LNCaP clone FGC (cell line): Measurements from ENCODE around the gene LRP5.
A peak's percentile ranks its signal among the peaks of the same experiment; 100 is the strongest.

Experiments used
- DNase-seq: peaks from one replicate; pipeline ENCODE4 v3.0.0-alpha.2; 2011; ENCODE audit warnings: low read depth
- H3K4me3 ChIP-seq: 2 replicates; pipeline ENCODE4 v1.5.1; 2011; ENCODE audit warnings: mild to moderate bottlenecking, low read depth, low read length, control low read depth
- TF ChIP-seq, protein P1 (sequence below): IDR thresholded peaks from 2 replicates; pipeline ENCODE4 v1.5.1; 2012; ENCODE audit warnings: mild to moderate bottlenecking; ENCODE audit not compliant: control insufficient read depth, insufficient read depth; ENCODE audit errors: extremely low read depth

Gene LRP5

DNA sequence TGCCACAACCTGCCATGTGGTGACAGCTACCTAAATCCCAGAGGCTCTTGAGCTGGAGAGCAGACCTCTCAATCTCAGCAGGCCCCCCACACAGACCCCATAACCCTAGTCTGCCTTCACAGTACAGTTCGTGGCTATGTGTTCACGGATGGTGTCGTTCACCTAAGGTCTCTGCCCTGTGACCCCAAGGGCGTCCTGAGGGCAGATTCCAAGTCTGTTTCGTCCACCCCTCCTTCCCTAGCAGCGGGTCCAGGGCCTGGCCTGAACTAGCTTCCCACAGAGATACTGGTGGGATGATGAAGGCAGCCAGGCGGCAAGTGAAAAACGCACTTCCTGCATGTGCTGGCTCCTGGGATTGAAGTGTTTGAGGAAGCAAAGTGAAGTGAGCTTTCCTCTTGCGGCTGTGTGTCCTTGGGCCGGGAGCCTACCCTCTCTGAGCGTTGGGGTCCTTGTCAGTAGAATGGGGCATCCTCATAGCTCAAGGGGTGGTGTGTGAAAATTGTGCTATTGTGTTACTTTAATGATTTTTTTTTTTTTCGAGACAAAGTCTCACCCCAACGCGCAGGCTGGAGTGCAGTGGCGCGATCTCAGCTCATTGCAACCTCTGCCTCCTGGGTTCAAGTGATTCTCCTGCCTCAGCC lies 70.1 kb downstream of the LRP5 start:
- no peak for DNase-seq
- TF ChIP-seq, protein P1, sequence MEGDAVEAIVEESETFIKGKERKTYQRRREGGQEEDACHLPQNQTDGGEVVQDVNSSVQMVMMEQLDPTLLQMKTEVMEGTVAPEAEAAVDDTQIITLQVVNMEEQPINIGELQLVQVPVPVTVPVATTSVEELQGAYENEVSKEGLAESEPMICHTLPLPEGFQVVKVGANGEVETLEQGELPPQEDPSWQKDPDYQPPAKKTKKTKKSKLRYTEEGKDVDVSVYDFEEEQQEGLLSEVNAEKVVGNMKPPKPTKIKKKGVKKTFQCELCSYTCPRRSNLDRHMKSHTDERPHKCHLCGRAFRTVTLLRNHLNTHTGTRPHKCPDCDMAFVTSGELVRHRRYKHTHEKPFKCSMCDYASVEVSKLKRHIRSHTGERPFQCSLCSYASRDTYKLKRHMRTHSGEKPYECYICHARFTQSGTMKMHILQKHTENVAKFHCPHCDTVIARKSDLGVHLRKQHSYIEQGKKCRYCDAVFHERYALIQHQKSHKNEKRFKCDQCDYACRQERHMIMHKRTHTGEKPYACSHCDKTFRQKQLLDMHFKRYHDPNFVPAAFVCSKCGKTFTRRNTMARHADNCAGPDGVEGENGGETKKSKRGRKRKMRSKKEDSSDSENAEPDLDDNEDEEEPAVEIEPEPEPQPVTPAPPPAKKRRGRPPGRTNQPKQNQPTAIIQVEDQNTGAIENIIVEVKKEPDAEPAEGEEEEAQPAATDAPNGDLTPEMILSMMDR: no peak
- no peak overlapping the region for H3K4me3 ChIP-seq

DNA sequence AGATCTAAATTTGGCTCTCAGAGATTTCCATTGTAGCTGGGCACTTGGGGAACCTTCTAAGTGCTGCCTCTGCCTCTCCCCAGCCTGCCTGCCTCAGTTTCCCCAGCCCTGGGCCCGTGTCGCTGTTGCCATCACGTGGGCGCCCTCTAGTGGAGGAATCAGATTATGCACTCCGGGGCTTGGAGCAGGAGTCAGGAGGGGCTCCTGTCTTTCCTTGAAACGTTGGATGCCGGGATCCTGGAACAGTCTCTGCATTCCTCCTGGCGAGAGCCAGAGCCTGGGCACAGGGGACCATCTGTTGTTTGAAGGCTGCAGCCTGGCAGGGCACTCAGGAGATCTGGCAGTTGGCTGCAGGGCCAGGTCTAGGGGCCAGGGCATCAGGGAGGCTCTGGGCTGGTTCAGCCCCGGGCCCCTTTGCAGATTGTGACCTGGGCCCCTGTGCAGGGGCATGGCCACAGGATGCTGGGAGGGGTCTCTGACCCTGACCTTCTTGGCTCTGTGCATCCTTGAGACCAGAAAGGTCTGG lies 71.6 kb downstream of the LRP5 start:
- no peak for DNase-seq
- no peak overlapping the region for H3K4me3 ChIP-seq
- TF ChIP-seq, protein P1: peak; percentile 93

DNA sequence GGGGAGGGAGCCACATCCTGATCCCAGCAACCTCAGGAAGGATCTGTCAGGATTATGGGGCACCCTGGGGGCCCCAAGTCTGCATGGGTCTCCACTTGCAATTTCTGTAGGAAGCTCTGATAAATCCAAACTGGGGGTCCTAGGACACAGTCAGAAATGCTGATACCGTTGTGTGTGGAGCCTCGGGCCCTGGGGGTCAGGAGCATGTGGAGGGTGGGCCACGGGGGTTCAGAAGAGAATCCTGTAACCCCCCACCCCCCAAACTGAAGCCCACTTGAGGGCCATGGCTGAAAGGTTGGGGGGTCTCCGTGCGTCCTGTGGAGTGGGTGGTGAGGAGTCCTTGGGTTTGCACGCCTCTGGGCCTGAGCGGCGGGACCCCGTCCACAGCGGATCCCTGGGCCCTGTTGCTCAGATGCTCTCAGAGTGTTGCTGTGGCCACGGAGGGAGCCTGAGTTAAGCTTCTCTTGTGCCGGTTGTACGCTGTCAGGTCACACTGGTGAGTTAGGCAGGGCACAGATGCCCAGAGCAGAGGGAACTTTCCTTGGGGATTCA lies 72.2 kb downstream of the LRP5 start:
- H3K4me3 ChIP-seq: no peak overlapping the region
- no peak for DNase-seq
- TF ChIP-seq, protein P1: no peak

DNA sequence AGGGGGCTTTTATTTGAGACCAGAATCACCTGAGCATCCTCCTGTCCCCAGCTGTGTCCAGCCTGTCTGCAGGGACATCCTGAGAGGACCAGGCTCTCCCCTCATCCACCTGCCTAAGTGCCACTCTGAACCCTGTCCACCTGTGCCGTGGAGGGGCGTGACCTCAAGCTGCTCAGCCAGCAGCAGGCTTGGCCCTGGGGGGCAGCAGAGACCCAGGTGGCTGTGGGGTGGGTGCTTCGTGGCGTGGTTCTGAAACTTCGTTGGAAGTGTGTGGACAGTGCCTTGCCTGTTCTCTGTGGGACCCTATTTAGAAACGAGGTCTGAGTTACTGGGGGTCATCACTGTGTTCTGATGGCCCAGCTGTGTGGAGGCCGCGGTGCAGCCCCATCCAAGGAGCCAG lies 72.7 kb downstream of the LRP5 start:
- TF ChIP-seq, protein P1: no peak

DNA sequence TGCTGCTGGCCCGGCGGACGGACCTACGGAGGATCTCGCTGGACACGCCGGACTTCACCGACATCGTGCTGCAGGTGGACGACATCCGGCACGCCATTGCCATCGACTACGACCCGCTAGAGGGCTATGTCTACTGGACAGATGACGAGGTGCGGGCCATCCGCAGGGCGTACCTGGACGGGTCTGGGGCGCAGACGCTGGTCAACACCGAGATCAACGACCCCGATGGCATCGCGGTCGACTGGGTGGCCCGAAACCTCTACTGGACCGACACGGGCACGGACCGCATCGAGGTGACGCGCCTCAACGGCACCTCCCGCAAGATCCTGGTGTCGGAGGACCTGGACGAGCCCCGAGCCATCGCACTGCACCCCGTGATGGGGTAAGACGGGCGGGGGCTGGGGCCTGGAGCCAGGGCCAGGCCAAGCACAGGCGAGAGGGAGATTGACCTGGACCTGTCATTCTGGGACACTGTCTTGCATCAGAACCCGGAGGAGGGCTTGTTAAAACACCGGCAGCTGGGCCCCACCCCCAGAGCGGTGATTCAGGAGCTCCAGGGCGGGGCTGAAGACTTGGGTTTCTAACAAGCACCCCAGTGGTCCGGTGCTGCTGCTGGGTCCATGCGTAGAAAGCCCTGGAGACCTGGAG lies 74.1 kb downstream of the LRP5 start:
- TF ChIP-seq, protein P1: no peak
- H3K4me3 ChIP-seq: no peak overlapping the region
- no peak for DNase-seq

More for the DNA sequence above, 72.7 kb downstream of the LRP5 start:
- no peak overlapping the region for H3K4me3 ChIP-seq
- DNase-seq: no peak

DNA sequence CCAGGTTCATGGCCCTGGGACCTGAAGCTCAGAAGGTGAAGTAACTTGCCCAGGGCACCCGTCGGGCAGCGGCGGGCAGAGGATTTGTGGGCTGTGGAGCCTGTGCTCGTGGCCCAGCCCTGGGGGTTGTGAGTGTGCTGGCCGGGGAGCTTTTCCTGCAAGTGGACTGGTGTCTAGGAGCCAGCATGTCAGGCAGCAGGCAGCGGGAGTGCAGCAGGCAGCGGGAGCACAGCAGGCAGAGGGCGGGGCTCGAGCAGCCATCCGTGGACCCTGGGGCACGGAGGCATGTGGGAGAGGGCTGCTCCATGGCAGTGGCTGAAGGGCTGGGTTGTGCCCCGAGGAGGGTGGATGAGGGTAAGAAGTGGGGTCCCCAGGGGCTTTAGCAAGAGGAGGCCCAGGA lies 75.4 kb downstream of the LRP5 start:
- TF ChIP-seq, protein P1: no peak
- DNase-seq: no peak

More for the DNA sequence above, 75.4 kb downstream of the LRP5 start:
- no peak overlapping the region for H3K4me3 ChIP-seq
